Measurements from ENCODE around the gene CCDC88B.

DNA sequence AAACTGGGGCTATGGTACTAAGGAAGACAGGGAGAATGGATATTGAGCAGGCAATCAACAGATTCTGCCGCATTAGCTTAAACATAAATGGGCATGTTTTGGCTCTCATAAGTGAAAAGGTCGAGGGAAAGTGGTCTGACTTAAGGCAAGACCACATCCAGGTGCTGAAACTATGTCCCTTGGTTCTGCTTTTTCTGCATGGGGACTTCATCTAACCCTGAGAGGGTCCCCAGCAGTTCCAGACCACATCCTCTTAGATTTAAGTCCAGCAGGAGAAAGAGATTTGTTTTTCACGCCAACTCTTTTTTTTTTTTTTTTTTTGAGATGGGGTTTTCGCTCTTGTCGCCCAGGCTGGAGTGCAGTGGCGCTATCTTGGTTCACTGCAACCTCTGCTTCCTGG lies 24.4 kb downstream of the CCDC88B start:
- TF ChIP-seq STAG1 (CRISPR knock-in tag; IDR thresholded peaks at IDR 0.05; ENCODE audit: borderline replicate concordance), result no peak
- no peak for TF ChIP-seq CBX2 (IDR thresholded peaks at IDR 0.05; ENCODE audit: insufficient read depth, low read length, poor library complexity, severe bottlenecking)
- TF ChIP-seq MEF2A (IDR thresholded peaks at IDR 0.05; ENCODE audit: control insufficient read depth, low read depth, low read length), result no peak
- TF ChIP-seq ZNF24 (IDR thresholded peaks at IDR 0.05), result no peak
- TF ChIP-seq ATF7 (IDR thresholded peaks at IDR 0.05), result no peak
- no peak for TF ChIP-seq GABPB1 (CRISPR knock-in tag; IDR thresholded peaks at IDR 0.05)
- no peak for TF ChIP-seq ZNF232 (CRISPR knock-in tag; IDR thresholded peaks at IDR 0.05)
